Right ventricle myocardium inferior (tissue), 1 donor: ENCODE data around the gene OTOP1. TPM values are rescaled to one million over a fixed set of nuclear protein-coding genes. Genes with fewer than 3 reads are reported as not detected.
A peak's percentile ranks its signal among the peaks of the same experiment; 100 is the strongest.
"Not testable (repeated sequence)": the region's sequence is repeated elsewhere in the genome, so short reads cannot be mapped to it uniquely, and the experiment has no call there.

Experiments
- ATAC-seq: fragments of 200-7000 bp; cut with Tn5 transposase; one replicate; pipeline ENCODE4 v1.9.1; 2020; ENCODE audit warnings: mild to moderate bottlenecking, moderate library complexity
- DNase-seq: peaks from one replicate; pipeline ENCODE4 v3.0.0; 2021; ENCODE audit errors: missing footprints
- intact Hi-C: fragments of 100-400 bp; cut with DNase I; formaldehyde crosslinking; loops from one replicate; pipeline ENCODE4 v1.11.0; 2022
- long read RNA-seq: library from polyadenylated mRNA; unstranded; transcript quantifications from one replicate; pipeline ENCODE4 v2.0.0, GENCODE V29; 2021
- total RNA-seq: library from RNA; stranded (reverse); fragmentation: NEBNext Ultra II Directional; extraction: Animal tissue kit (Norgen Biotek cat#: 25700); gene quantifications from one replicate; pipeline ENCODE4 v1.2.1, GENCODE V29; 2021
- donor health status: DM: no; HTN: yes; CAD: no; lungs with severe emphysema.

The OTOP1 gene
- total RNA-seq = not detected
- long read RNA-seq = 0 reads

- intact Hi-C loops = no loop called here
- ATAC-seq (no peak), DNase-seq (no peak)
Observed at GRCh38 chr4:4226606-4227438, at the start of gene OTOP1. TSS of gene OTOP1 (minus strand) at chr4:4226929. CDS start at chr4:4226864, 65 bp downstream.

- intact Hi-C loops = no loop called here
Observed at GRCh38 chr4:4274226-4274625, 47.5 kb upstream of the OTOP1 start.

DNA sequence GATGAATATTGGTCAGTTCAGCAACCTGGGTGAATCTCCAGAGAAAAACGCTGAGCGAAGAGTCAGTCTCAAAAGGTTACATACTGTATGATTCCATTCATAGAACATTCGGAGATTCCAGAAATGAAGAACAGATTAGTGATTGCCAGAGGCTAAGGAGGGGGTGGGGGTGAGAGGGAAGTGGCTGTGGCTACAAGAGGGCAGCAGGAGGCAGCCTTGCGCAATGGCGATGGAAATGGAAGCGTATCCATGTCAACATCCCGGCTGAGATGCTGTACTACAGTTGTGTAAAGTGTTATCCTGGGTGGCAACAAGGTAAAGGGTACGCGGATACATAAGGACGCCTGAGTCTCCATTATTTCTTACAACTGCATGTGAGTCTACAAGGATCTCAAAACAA is 45.2 kb upstream of the OTOP1 start:
- no peak for DNase-seq
- intact Hi-C loops = no loop called here
- no peak for ATAC-seq

More at GRCh38 chr4:4274226-4274625, 47.5 kb upstream of the OTOP1 start:
- DNase-seq (no peak), ATAC-seq (no peak)

DNA sequence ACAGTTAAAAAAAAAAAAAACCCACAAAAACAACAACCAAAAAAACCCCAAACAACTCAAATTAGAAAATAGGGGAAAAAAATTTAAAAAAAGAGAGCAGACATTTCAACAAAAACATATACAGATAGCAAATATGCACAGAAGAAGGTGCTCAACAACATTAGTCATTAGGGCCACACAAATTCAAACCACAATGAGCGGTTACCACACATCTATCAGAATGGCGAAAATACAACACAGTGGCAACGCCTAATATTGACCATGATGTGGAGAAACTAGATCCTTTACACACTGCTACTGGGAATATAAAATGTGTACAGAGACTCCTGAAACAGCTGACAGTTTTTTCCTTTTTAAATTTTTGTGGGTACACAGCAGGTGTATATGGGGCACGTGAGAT is 43.8 kb upstream of the OTOP1 start:
- intact Hi-C loops = no loop called here
- no peak for ATAC-seq
- DNase-seq = no peak

DNA sequence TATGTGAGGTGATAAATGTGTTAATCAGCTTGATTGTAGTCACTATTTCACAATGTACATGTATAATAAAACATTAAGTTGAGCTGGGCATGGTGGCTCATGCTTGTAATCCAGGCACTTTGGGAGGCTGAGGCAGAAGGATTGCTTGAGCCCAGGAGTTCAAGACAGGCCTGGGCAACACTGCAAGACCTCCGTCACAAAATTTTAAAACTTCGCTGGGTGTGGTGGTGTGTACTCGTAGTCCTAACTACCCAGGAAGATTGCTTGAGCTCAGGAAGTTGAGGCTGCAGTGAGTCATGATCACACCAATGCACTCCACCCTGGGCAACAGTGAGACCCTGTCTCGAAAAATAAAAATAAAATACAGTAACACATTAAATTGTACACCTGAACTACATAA is 43.1 kb upstream of the OTOP1 start:
- intact Hi-C loops = no loop called here
- DNase-seq (no peak), ATAC-seq (no peak)

DNA sequence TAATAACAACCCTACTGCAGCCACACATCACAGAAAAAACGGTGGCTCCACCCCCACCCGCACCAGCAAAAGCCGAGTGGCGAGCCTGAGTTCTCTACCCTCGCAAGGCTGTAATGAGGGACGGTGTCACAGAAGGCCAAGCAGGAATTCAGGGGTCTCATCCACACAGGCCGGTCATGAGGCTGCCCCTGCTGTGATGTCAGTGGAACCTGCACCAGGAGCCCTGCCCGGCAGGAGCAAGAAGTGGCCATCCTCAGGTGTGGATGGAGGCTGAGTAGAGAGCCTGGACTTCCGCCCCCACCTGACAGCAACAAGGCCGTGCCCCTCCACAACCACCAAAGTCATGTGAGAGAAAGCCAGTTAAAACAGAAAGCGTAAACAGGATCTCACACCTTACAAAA is 42.6 kb upstream of the OTOP1 start:
- intact Hi-C loops = no loop called here
- DNase-seq = no peak
- no peak for ATAC-seq

DNA sequence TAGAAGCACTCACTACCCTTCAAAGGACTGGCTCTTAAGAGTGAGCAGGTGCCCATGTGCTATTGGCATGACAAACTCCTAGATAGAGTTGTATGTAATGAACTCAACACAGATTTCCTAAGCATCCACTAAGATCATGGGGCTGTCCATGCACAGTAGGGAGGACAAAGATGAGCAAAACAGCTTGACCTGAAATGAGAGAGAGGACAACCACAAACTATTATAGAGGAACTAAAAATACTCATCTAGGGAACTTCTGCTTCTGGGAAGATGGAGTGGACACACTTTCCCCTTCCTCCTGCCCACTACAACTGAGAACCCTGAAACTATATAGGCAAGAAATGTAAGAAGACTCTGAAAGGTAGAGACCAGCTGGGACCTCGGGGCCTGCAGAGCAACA is 42.0 kb upstream of the OTOP1 start:
- DNase-seq (no peak), ATAC-seq (no peak)
- intact Hi-C loops = no loop called here

- ATAC-seq (no peak), DNase-seq (no peak)
- intact Hi-C loops = no loop called here
Observed at GRCh38 chr4:4267981-4268380, 41.3 kb upstream of the OTOP1 start.

DNA sequence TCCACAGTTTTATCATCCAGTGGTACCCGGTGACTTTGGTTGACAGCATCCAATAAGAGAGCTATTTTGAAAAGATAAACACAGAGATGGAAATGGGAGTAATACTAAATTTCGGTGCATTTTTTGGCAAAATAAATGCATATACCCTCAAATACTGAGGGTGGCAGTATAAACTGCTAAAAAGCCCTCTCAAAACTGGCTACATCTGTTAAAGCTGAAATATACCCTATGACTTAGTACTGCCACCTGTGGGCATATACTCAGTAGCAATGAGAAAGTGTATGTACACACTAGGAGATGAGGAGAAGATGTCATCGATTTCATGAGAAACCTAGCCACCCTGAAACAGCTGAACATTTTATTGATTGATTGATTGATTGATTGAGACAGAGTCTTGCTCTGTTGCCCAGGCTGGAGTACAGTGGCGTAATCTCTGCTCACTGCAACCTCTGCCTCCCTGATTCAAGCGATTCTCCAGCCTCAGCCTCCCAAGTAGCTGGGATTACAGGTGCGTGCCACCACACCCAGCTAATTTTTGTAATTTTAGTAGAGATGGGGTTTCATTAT is 33.5 kb upstream of the OTOP1 start:
- intact Hi-C loops = no loop called here
- ATAC-seq (peak; percentile 50), DNase-seq (no peak)

DNA sequence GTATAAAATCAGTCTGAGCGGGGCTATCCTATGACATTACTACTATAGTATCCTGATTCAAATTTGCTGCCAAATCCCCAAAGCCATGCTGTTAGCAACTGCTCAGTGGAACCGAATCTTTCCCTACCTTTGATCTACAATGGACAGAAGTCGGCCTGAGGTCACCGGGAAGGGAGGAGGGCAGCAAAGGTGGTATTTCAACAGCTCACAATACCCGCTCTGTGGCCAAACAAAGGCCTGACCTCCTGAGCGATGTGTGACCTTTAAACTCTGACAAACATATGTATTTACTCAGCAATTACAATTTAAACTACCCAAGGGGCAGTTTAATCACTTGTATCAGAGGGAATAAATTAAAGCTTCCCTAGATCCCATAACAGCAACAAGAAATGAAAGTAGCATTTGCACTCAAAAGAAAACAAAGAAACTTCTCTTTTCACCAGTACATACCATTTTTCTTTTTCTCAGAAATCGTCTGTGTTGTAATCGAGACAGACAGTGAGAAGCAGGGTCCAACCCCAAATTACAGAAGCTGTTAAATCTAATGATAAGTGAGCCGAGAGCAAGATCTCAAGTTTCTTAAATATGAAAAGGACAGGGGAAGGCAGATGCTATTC is 32.9 kb upstream of the OTOP1 start:
- DNase-seq = no peak
- ATAC-seq = no peak
- intact Hi-C loops = loop anchor here (10.0 kb wide), 1 partner anchor 175 kb away; no protein-coding TSS in a partner anchor

DNA sequence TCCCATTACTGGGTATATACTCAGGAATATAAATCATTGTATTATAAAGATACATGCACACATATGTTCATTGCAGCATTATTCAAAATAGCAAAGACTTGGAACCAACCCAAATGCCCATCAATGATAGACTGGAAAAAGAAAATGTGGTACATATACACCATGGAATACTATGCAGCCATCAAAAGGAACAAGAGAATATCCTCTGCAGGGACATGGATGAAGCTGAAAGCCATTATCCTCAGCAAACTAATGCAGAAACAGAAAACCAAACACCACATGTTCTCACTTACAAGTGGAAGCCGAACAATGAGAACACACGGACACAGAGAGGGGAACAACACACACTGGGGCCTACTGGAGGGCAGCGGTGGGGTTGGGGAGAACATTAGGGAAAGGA is 31.0 kb upstream of the OTOP1 start:
- intact Hi-C loops = loop anchor here (10.0 kb wide), 1 partner anchor 177 kb away; no protein-coding TSS in a partner anchor
- not testable (repeated sequence) for ATAC-seq, DNase-seq

DNA sequence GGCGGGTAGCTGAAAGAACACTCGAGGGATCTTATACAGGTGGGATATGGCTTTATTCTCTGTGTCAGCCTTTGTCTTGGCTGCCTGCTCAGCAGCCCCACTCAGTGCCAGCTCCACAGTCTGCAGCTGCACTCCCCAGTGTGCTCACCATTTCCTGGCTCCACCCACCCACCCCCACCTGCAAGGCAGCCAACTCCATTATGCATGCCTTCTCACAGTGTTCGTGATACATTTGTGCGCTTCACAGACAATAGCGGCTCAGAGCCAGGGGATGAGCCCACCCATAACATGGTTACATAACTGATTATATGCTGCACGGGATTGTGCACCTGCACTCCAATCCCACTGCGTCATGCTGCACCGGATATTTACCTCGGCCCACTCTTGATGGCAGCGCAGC is 30.1 kb upstream of the OTOP1 start:
- DNase-seq = no peak
- intact Hi-C loops = loop anchor here (10.0 kb wide), 1 partner anchor 178 kb away; no protein-coding TSS in a partner anchor
- no peak for ATAC-seq

GRCh38 chr4:4254666-4255065 is 27.9 kb upstream of the OTOP1 start:
- intact Hi-C loops = loop anchor here (10.0 kb wide), 1 partner anchor 180 kb away; no protein-coding TSS in a partner anchor
- DNase-seq (no peak), ATAC-seq (no peak)

DNA sequence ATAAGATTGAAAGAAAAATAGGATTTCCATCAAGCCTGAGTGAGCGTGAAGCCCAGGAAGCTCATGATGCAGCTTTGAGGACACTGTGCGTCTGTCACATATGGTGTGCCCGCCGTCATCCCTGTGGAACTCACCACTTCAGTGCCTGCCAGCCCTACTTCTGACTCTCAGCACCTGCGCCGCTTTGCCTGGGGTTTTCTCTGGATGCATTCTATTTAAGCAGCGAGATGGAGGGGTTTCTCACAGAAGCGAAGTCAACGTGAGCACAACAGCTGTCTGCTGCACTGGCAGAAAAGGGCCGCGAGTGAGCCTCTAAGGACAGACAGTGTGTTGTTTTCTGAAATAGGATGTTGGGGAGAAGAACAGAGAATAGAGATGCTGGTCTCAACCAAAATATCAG is 27.5 kb upstream of the OTOP1 start:
- ATAC-seq (no peak), DNase-seq (no peak)
- intact Hi-C loops = loop anchor here (10.0 kb wide), 1 partner anchor 181 kb away; no protein-coding TSS in a partner anchor

DNA sequence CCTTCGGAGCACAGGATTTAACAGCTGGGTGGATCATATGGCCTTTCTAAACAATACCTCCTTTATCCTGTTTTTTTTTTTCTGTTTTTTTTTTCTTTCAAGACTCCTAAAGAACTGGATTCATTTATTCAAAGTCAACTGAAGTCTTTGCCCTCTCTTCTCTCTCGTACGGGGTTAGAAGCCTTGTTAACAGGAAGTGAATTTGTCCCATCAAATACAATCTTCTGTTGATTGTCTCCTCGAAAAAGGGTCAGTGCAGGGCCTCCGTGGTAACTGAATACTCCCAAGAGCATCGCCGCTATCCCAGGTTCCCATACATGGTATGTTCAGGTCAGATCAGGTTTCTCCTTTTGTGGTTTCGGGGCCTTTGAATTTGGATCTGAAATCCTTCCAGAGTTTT is 23.1 kb upstream of the OTOP1 start:
- DNase-seq (no peak), ATAC-seq (no peak)
- intact Hi-C loops = loop anchor here (10.0 kb wide), 1 partner anchor 185 kb away; no protein-coding TSS in a partner anchor

DNA sequence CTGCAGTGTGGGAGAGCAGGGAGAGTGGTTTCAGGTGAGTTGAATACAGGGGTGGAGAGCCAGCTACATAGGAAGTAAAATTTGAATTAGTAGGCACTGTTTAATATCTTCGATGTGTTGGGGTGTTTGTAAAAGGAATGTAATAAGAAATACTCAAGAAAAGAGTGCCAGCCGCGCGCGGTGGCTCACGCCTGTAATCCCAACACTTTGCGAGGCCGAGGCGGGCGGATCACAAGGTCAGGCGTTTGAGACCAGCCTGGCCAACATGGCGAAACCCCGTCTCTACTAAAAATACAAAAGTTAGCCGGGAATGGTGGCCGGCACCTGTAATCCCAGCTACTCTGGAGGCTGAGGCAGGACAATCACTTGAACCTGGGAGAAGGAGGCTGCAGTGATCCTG is 22.6 kb upstream of the OTOP1 start:
- intact Hi-C loops, DNase-seq, ATAC-seq: not testable (repeated sequence)

DNA sequence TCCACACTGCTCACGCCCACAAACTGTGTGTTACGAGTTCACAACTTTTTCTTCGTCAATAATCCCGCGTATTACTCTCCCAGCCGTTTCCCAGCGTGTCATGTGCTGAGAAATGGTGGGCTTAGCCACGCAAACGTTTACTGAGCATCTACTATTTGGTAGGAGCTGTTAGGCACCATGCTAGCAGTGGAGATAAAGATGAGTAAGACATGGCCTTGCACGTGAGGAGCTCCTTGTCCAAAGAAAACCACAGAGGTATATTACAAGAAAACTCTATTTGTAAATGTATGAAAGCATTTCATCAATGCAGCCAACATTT is 22.1 kb upstream of the OTOP1 start:
- intact Hi-C loops = loop anchor here (1.0 kb wide), 1 partner anchor 41 kb away; the partner anchor contains the start of genes LYAR and ZBTB49
- ATAC-seq (no peak), DNase-seq (no peak)

DNA sequence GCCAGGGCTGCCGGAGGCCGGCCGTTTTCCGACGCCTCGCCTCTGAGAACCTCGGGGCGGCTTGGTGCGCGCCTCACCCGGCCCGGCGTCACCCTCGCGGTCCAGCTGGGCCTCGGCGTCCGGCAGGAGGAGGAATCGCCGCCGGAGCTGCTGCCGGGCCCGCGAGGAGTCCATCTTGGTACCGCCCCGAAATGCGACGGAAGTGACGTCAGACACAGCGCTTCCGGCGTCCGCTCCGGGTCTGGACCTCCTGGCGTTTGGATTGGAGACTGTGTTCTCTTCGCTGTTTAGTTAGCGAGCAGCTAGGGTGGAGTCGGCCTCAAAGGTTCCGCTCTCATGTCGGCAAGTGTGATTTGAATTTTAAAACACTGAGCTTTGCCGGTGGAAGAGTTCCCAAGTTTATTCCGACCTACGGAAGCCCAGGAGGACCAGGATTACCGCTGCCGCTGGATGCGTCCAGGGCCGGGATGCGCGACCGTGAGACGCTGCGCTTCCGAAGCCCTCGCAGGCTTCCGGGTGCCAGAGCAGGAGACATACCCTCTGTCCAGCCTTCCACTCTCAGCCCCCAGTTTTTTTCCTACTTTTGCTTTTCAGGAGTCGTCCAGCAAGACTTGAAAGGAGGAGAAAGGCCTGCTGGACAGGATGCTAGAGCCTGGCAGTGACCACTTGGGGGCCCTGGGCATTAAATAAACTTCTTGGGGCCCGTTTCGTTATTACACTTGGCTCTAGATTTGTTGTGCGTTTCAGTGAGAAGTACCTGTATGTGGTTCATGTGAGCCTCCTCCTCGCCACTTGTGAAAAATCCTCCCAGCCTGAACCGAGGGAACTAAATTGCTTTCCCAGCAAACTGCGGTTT is 21.5 kb upstream of the OTOP1 start, which contains the start of gene TMEM128:
Gene TMEM128, minus strand, starts transcription at position 195 of the 856 bp plus-strand sequence. Its CDS starts 21 bp downstream, at position 174.
- intact Hi-C loops = loop anchor here (1.0 kb wide), 1 partner anchor 42 kb away; the partner anchor contains the start of genes LYAR and ZBTB49
- DNase-seq (peak; percentile 96), ATAC-seq (peak; percentile 97)

GRCh38 chr4:4247696-4248028 is 20.9 kb upstream of the OTOP1 start:
- no peak for ATAC-seq

More at GRCh38 chr4:4247696-4248028, 20.9 kb upstream of the OTOP1 start:
- DNase-seq = no peak
- intact Hi-C loops = loop anchor here (1.0 kb wide), 1 partner anchor 43 kb away; the partner anchor contains the start of genes LYAR and ZBTB49
